PC-3 (cell line): Measurements from ENCODE around the gene PRPH2.

Source experiments
- CTCF ChIP-seq: fragments of 300-600 bp; sonication (generic); conservative IDR thresholded peaks from 2 replicates; pipeline ENCODE4 v1.5.1; 2017; ENCODE audit warnings: antibody characterized with exemption, low read depth, mild to moderate bottlenecking, low read length
- EZH2 ChIP-seq: fragments of 300-600 bp; sonication (generic); IDR thresholded peaks from one replicate; pipeline ENCODE4 v1.6.1; 2017; ENCODE audit warnings: antibody characterized with exemption, mild to moderate bottlenecking, low read length; ENCODE audit not compliant: unreplicated experiment

- TF ChIP-seq CTCF (no peak), EZH2 (no peak)
Observed at GRCh38 chr6:42758756-42759430, 36.5 kb upstream of the PRPH2 start.
